ENCODE data around the gene WWP2. TPM values are rescaled to one million over a fixed set of nuclear protein-coding genes. Genes with fewer than 3 reads are reported as not detected.
"Not testable (repeated sequence)": the region's sequence is repeated elsewhere in the genome, so short reads cannot be mapped to it uniquely, and the experiment has no call there.

WWP2 gene
- total RNA-seq, 3 donors from 2014 or later (not counting 1 experiment from before 2014, with no cell fraction given): 72.8 to 95.6 (median 81.6) TPM

GRCh38 chr16:69821844-69822173 is 59.7 kb downstream of the WWP2 start:
- Mint-ChIP-seq H3K27ac (no peak overlapping the region), H3K4me1 (peaks cover 11 to 19% of the 10 kb centered on the region in 2 donors), H3K36me3 (peaks cover 13% of the 10 kb centered on the region), H3K4me3 (no peak overlapping the region), H3K9me3 (peaks cover 0 to 4% of the 10 kb centered on the region in 2 donors), H3K27me3 (ENCODE audit: low read depth in 2 of 2) (no peaks in the 10 kb centered on the region)
- no peaks in the 10 kb centered on the region for H3K9me3 ChIP-seq (ENCODE audit: control insufficient read depth, insufficient read depth, low read length)
- DNase-seq: no peak
- H3K36me3 ChIP-seq (ENCODE audit: control insufficient read depth, insufficient read depth, low read length): peaks cover 10% of the 10 kb centered on the region
- 96% methylated on average over 6 of the region's 6 CpGs for WGBS (ENCODE audit: insufficient coverage)
- no peaks in the 10 kb centered on the region for H3K27me3 ChIP-seq (ENCODE audit: control insufficient read depth, insufficient read depth, low read length)
- no peak overlapping the region for H3K4me3 ChIP-seq (ENCODE audit: low read length)
- intact Hi-C loops (cut with micrococcal nuclease): no loop called here
- ATAC-seq: no peak
- peaks cover 5% of the 10 kb centered on the region for H3K4me1 ChIP-seq (ENCODE audit: control insufficient read depth, insufficient read depth, low read length)
- TF ChIP-seq CTCF (IDR thresholded peaks at IDR 0.05): no peak
- H3K27ac ChIP-seq (ENCODE audit: low read length): no peak overlapping the region

GRCh38 chr16:69822174-69822935 is 60.2 kb downstream of the WWP2 start:
- H3K27ac Mint-ChIP-seq: peak overlapping the region in 1 of 2 donors; percentile 37
- peaks cover 5% of the 10 kb centered on the region for H3K4me1 ChIP-seq (ENCODE audit: control insufficient read depth, insufficient read depth, low read length)
- no peaks in the 10 kb centered on the region for H3K27me3 Mint-ChIP-seq (ENCODE audit: low read depth in 2 of 2)
- no peak overlapping the region for H3K4me3 Mint-ChIP-seq
- WGBS (ENCODE audit: insufficient coverage): 93% methylated on average over 11 of the region's 11 CpGs
- peaks cover 10% of the 10 kb centered on the region for H3K36me3 ChIP-seq (ENCODE audit: control insufficient read depth, insufficient read depth, low read length)
- H3K4me1 Mint-ChIP-seq: peaks cover 11 to 19% of the 10 kb centered on the region in 2 donors
- peaks cover 0 to 4% of the 10 kb centered on the region in 2 donors for H3K9me3 Mint-ChIP-seq
- no peaks in the 10 kb centered on the region for H3K27me3 ChIP-seq (ENCODE audit: control insufficient read depth, insufficient read depth, low read length)
- no peaks in the 10 kb centered on the region for H3K9me3 ChIP-seq (ENCODE audit: control insufficient read depth, insufficient read depth, low read length)
- H3K27ac ChIP-seq (ENCODE audit: low read length): no peak overlapping the region
- ATAC-seq: no peak
- peaks cover 13% of the 10 kb centered on the region for H3K36me3 Mint-ChIP-seq
- no peak for TF ChIP-seq CTCF (IDR thresholded peaks at IDR 0.05)
- no peak for DNase-seq
- H3K4me3 ChIP-seq (ENCODE audit: low read length): no peak overlapping the region
- intact Hi-C loops (cut with micrococcal nuclease): no loop called here

- 61% methylated on average over 10 of the region's 10 CpGs for WGBS (ENCODE audit: insufficient coverage)
- DNase-seq (no peak), ATAC-seq (no peak)
- intact Hi-C loops (cut with micrococcal nuclease): no loop called here
- Mint-ChIP-seq H3K4me3 (peak overlapping the region; percentile 41), H3K9me3 (no peaks in the 10 kb centered on the region), H3K36me3 (peaks cover 6% of the 10 kb centered on the region), H3K4me1 (peaks cover 11 to 12% of the 10 kb centered on the region in 2 donors), H3K27me3 (ENCODE audit: low read depth in 2 of 2) (no peaks in the 10 kb centered on the region), H3K27ac (peak overlapping the region; percentile 24 to 30)
- Histone ChIP-seq H3K4me1 (ENCODE audit: control insufficient read depth, insufficient read depth, low read length) (peaks cover 5% of the 10 kb centered on the region), H3K36me3 (ENCODE audit: control insufficient read depth, insufficient read depth, low read length) (peaks cover 9% of the 10 kb centered on the region), H3K27ac (ENCODE audit: low read length) (peak overlapping the region; percentile 2), H3K27me3 (ENCODE audit: control insufficient read depth, insufficient read depth, low read length) (no peaks in the 10 kb centered on the region), H3K4me3 (ENCODE audit: low read length) (no peak overlapping the region), H3K9me3 (ENCODE audit: control insufficient read depth, insufficient read depth, low read length) (no peaks in the 10 kb centered on the region)
- TF ChIP-seq CTCF (IDR thresholded peaks at IDR 0.05): no peak
Measured at GRCh38 chr16:69823831-69824563, 61.9 kb downstream of the WWP2 start.

- Mint-ChIP-seq H3K4me1 (peaks cover 10 to 11% of the 10 kb centered on the region in 2 donors), H3K27ac (peak overlapping the region; percentile 24 to 30)
- H3K4me3 ChIP-seq (ENCODE audit: low read length); H3K9me3 Mint-ChIP-seq; intact Hi-C loops (cut with micrococcal nuclease); H3K4me1 ChIP-seq (ENCODE audit: control insufficient read depth, insufficient read depth, low read length); H3K27me3 Mint-ChIP-seq (ENCODE audit: low read depth in 2 of 2); H3K9me3 ChIP-seq (ENCODE audit: control insufficient read depth, insufficient read depth, low read length); H3K27ac ChIP-seq (ENCODE audit: low read length); ATAC-seq; DNase-seq; H3K27me3 ChIP-seq (ENCODE audit: control insufficient read depth, insufficient read depth, low read length); H3K36me3 Mint-ChIP-seq; H3K4me3 Mint-ChIP-seq: not testable (repeated sequence)
- 100% methylated on average over 4 of the region's 4 CpGs for WGBS (ENCODE audit: insufficient coverage)
- H3K36me3 ChIP-seq (ENCODE audit: control insufficient read depth, insufficient read depth, low read length): peaks cover 13% of the 10 kb centered on the region
Measured at GRCh38 chr16:69824564-69825142, 62.5 kb downstream of the WWP2 start.
